Activated naive CD4-positive, alpha-beta T cell treated with Interleukin-2 at 50 U/mL for 16 hours (primary cell): Measurements from ENCODE around the gene SYS1.

Experiments
- DNase-seq: peaks from one replicate; pipeline ENCODE4 v3.0.0-alpha.2; 2020

The SYS1 gene

GRCh38 chr20:45392733-45393132, 29.8 kb downstream of the SYS1 start:
- DNase-seq: no peak

- DNase-seq: no peak
Measured at GRCh38 chr20:45394221-45395113, 31.5 kb downstream of the SYS1 start.

- DNase-seq: no peak
Measured at GRCh38 chr20:45395114-45395415, 32.1 kb downstream of the SYS1 start.

- no peak for DNase-seq
Measured at GRCh38 chr20:45399018-45399417, 36.1 kb downstream of the SYS1 start.

- DNase-seq: no peak
Measured at GRCh38 chr20:45400346-45401031, 37.5 kb downstream of the SYS1 start.

- no peak for DNase-seq
Measured at GRCh38 chr20:45402946-45403345, 40.0 kb downstream of the SYS1 start.

- DNase-seq: no peak
Measured at GRCh38 chr20:45404438-45404837, 41.5 kb downstream of the SYS1 start.

GRCh38 chr20:45405571-45406259, 42.8 kb downstream of the SYS1 start:
- DNase-seq: no peak

GRCh38 chr20:45406260-45407066, 43.5 kb downstream of the SYS1 start:
- peak; percentile 59 for DNase-seq

GRCh38 chr20:45407067-45407745, 44.2 kb downstream of the SYS1 start:
- no peak for DNase-seq

GRCh38 chr20:45407783-45408645, 45.1 kb downstream of the SYS1 start, which contains the start of gene DBNDD2:
Gene DBNDD2 (plus strand): TSS chr20:45408289. CDS start chr20:45408468, 179 bp downstream.
- no peak for DNase-seq

GRCh38 chr20:45408646-45409213, 45.8 kb downstream of the SYS1 start:
- no peak for DNase-seq

GRCh38 chr20:45409521-45410272, 46.7 kb downstream of the SYS1 start:
- no peak for DNase-seq

- DNase-seq: no peak
Measured at GRCh38 chr20:45410887-45411286, 47.9 kb downstream of the SYS1 start.

- no peak for DNase-seq
Measured at GRCh38 chr20:45412653-45413052, 49.7 kb downstream of the SYS1 start.

- DNase-seq: no peak
Measured at GRCh38 chr20:45413479-45413878, 50.5 kb downstream of the SYS1 start.

- peak; percentile 91 for DNase-seq
Measured at GRCh38 chr20:45415822-45416637, 53.1 kb downstream of the SYS1 start, which contains the start of gene PIGT. Gene PIGT (plus strand): TSS chr20:45416141. CDS start chr20:45416157, 16 bp downstream.

GRCh38 chr20:45416917-45417316, 54.0 kb downstream of the SYS1 start:
- no peak for DNase-seq
